Peyer's patch (tissue), 4 donors: Measurements from ENCODE around the gene SLF1. TPM values are rescaled to one million over a fixed set of nuclear protein-coding genes. Genes with fewer than 3 reads are reported as not detected.

Source experiments
- DNase-seq, 3 donors: peaks; one replicate each; pipeline ENCODE4 v3.0.0-alpha.2; 2017 to 2019
- H3K27ac ChIP-seq, 4 donors: fragments of 200-600 bp; sonication (generic); one replicate each; pipeline ENCODE4 v1.5.1; 2016 to 2019
- H3K27me3 ChIP-seq, 2 donors: fragments of 200-600 bp; sonication (generic); one replicate each; pipeline ENCODE4 v1.5.1; 2019
- H3K36me3 ChIP-seq, 3 donors: fragments of 200-600 bp; sonication (generic); one replicate each; pipeline ENCODE4 v1.5.1; 2016 to 2019
- H3K4me1 ChIP-seq, 4 donors: fragments of 200-600 bp; sonication (generic); one replicate each; pipeline ENCODE4 v1.5.1; 2016 to 2019
- H3K4me3 ChIP-seq, 4 donors: fragments of 200-600 bp; sonication (generic); 1 replicate in 3 of 4; 2 replicates in 1 of 4; pipeline ENCODE4 v1.5.1; 2016 to 2019; ENCODE audit warnings: mild to moderate bottlenecking in 1 of 4
- H3K9me3 ChIP-seq, 4 donors: fragments of 200-600 bp; sonication (generic); one replicate each; pipeline ENCODE4 v1.5.1; 2016 to 2019; ENCODE audit warnings: mild to moderate bottlenecking in 1 of 4
- POLR2A ChIP-seq, 2 donors: fragments of 450-650 bp; IDR thresholded peaks; one replicate each; pipeline ENCODE4 v1.5.1; 2017; ENCODE audit warnings: antibody characterized with exemption in 2 of 2, mild to moderate bottlenecking in 2 of 2, moderate library complexity in 2 of 2
- total RNA-seq, 4 donors: library from RNA; depleted of rRNA; stranded (reverse); fragments of >200 nt; gene quantifications; one replicate each; pipeline ENCODE4 v1.1.0, GENCODE V29; 2016
- TF ChIP-seq, protein P1 (sequence below), 6 experiments: fragments of 450-650 bp in 4 of 6; fragments of 200-600 bp in 2 of 6; sonication (generic) in 1 of 6; IDR thresholded peaks; one replicate each; pipeline ENCODE4 v1.5.1; 2017 to 2019; ENCODE audit warnings: antibody characterized with exemption in 6 of 6, mild to moderate bottlenecking in 3 of 6, moderate library complexity in 1 of 6

The SLF1 gene
- total RNA-seq, 4 donors from 2014 or later, result 17.8 to 27.9 (median 24.6) TPM

- H3K4me3 ChIP-seq, result no peak overlapping the region
- TF ChIP-seq, protein P1, sequence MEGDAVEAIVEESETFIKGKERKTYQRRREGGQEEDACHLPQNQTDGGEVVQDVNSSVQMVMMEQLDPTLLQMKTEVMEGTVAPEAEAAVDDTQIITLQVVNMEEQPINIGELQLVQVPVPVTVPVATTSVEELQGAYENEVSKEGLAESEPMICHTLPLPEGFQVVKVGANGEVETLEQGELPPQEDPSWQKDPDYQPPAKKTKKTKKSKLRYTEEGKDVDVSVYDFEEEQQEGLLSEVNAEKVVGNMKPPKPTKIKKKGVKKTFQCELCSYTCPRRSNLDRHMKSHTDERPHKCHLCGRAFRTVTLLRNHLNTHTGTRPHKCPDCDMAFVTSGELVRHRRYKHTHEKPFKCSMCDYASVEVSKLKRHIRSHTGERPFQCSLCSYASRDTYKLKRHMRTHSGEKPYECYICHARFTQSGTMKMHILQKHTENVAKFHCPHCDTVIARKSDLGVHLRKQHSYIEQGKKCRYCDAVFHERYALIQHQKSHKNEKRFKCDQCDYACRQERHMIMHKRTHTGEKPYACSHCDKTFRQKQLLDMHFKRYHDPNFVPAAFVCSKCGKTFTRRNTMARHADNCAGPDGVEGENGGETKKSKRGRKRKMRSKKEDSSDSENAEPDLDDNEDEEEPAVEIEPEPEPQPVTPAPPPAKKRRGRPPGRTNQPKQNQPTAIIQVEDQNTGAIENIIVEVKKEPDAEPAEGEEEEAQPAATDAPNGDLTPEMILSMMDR (IDR thresholded peaks at IDR 0.05), result no peak
- TF ChIP-seq POLR2A (IDR thresholded peaks at IDR 0.05), result no peak
Observed at GRCh38 chr5:94698197-94698596, 79.7 kb downstream of the SLF1 start.

DNA sequence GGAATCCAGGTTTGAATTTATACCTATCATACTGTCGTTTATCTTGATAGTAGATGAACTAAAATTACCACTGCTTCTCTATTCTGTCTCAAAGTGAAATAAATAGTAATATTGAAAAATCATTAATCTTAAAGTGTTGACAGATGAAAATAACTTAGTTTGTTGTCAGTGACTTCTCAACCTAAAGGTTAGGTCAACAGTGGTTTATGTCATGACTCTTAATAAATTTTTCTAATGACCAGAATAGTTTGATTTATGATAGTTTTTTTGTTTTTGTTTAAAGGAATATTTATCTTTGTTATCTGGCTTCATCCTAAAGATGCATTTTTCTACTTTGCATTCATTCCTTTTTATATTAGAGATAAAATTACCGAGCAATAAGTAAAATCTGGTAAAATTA is 81.1 kb downstream of the SLF1 start:
- H3K4me3 ChIP-seq, result no peak overlapping the region
- no peaks in the 10 kb centered on the region for H3K4me1 ChIP-seq
- no peaks in the 10 kb centered on the region for H3K27me3 ChIP-seq
- no peak for TF ChIP-seq POLR2A (IDR thresholded peaks at IDR 0.05)
- TF ChIP-seq, protein P1 (IDR thresholded peaks at IDR 0.05), result no peak
- no peak overlapping the region for H3K27ac ChIP-seq
- DNase-seq, result no peak
- peaks cover 0 to 6% (median 0%) of the 10 kb centered on the region in 3 donors for H3K36me3 ChIP-seq
- H3K9me3 ChIP-seq, result no peaks in the 10 kb centered on the region

More at GRCh38 chr5:94698197-94698596, 79.7 kb downstream of the SLF1 start:
- Histone ChIP-seq H3K36me3 (peaks cover 0 to 6% (median 0%) of the 10 kb centered on the region in 3 donors), H3K4me1 (no peaks in the 10 kb centered on the region), H3K27me3 (no peaks in the 10 kb centered on the region), H3K9me3 (no peaks in the 10 kb centered on the region), H3K27ac (no peak overlapping the region)
- DNase-seq, result no peak

GRCh38 chr5:94700592-94700991 is 82.1 kb downstream of the SLF1 start:
- Histone ChIP-seq H3K36me3 (no peaks in the 10 kb centered on the region), H3K9me3 (no peaks in the 10 kb centered on the region), H3K4me1 (no peaks in the 10 kb centered on the region), H3K27ac (no peak overlapping the region), H3K4me3 (no peak overlapping the region), H3K27me3 (no peaks in the 10 kb centered on the region)
- no peak for DNase-seq
- no peak for TF ChIP-seq POLR2A (IDR thresholded peaks at IDR 0.05)
- TF ChIP-seq, protein P1 (IDR thresholded peaks at IDR 0.05), result no peak

DNA sequence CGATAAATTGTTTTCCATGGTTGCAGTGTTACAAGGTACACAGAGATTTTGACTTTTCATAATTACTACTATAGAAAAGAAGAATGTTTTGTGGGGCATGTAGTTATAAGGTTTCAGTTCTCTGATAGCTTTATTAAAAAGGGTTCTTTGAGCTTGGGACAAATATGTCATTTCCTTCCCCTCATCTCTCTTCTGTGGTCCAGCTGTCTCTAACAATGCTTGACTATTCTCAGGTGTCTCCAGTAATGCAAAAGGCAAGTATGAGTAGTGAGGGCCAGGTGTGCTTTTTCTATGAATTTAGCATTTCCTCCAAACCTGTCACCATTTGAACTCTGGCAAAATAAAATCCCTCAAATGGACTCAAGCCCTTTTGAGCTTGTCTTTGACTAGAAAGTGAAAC is 84.3 kb downstream of the SLF1 start:
- Histone ChIP-seq H3K27me3 (no peaks in the 10 kb centered on the region), H3K27ac (no peak overlapping the region), H3K4me1 (no peaks in the 10 kb centered on the region), H3K4me3 (no peak overlapping the region), H3K9me3 (no peaks in the 10 kb centered on the region), H3K36me3 (no peaks in the 10 kb centered on the region)
- TF ChIP-seq, protein P1 (IDR thresholded peaks at IDR 0.05), result no peak
- TF ChIP-seq POLR2A (IDR thresholded peaks at IDR 0.05), result no peak
- DNase-seq, result no peak

- H3K27ac ChIP-seq, result no peak overlapping the region
- H3K36me3 ChIP-seq, result peaks cover 0 to 17% (median 0%) of the 10 kb centered on the region in 3 donors
- H3K27me3 ChIP-seq, result no peaks in the 10 kb centered on the region
- TF ChIP-seq, protein P1 (IDR thresholded peaks at IDR 0.05), result no peak
- TF ChIP-seq POLR2A (IDR thresholded peaks at IDR 0.05), result no peak
- H3K4me1 ChIP-seq, result no peaks in the 10 kb centered on the region
- H3K4me3 ChIP-seq, result no peak overlapping the region
- no peak for DNase-seq
- H3K9me3 ChIP-seq, result no peaks in the 10 kb centered on the region
Observed at GRCh38 chr5:94705427-94705826, 87.0 kb downstream of the SLF1 start.

GRCh38 chr5:94707359-94707758 is 88.9 kb downstream of the SLF1 start:
- Histone ChIP-seq H3K9me3 (no peaks in the 10 kb centered on the region), H3K4me1 (no peaks in the 10 kb centered on the region), H3K36me3 (peaks cover 0 to 28% (median 0%) of the 10 kb centered on the region in 3 donors), H3K27ac (no peak overlapping the region), H3K27me3 (no peaks in the 10 kb centered on the region), H3K4me3 (no peak overlapping the region)
- TF ChIP-seq, protein P1 (IDR thresholded peaks at IDR 0.05), result no peak
- TF ChIP-seq POLR2A (IDR thresholded peaks at IDR 0.05), result no peak
- DNase-seq, result no peak
